C4-2B (cell line): ENCODE results near the gene RTN4R.

Experiments
- CTCF ChIP-seq: fragments of 450-650 bp; conservative IDR thresholded peaks from 2 replicates; pipeline ENCODE4 v1.5.1; 2017; ENCODE audit warnings: mild to moderate bottlenecking
- ZFX ChIP-seq: fragments of 450-650 bp; IDR thresholded peaks from 2 replicates; pipeline ENCODE4 v1.6.1; 2017

- TF ChIP-seq CTCF: no peak
- TF ChIP-seq ZFX: no peak
Measured at GRCh38 chr22:20203142-20203551, 65.0 kb downstream of the RTN4R start.
